ENCODE results near the gene KRT82. TPM values are rescaled to one million over a fixed set of nuclear protein-coding genes. Genes with fewer than 3 reads are reported as not detected.

Gene KRT82
- total and polyA plus RNA-seq, 2 of the 8 experiments (the other 6 are each of a cell fraction or from before 2014, with no cell fraction given): not detected

GRCh38 chr12:52394836-52395405 lies 11.2 kb downstream of the KRT82 start:
- no peak overlapping the region for H2AFZ ChIP-seq (ENCODE audit: low read length)
- H3K27me3 ChIP-seq (replicated peaks in 1 of 4; ENCODE audit: control insufficient read depth in 3 of 4, extremely low read depth in 1 of 4, insufficient read depth in 3 of 4, low read length in 3 of 4): peaks cover 0 to 4% (median 0%) of the 10 kb centered on the region in 4 experiments; a peak in 1 of 7 replicates
- H3K9ac ChIP-seq (replicated peaks in 1 of 4; ENCODE audit: extremely low read depth in 1 of 4, low read depth in 3 of 4, low read length in 3 of 4): no peak overlapping the region
- H3K18ac ChIP-seq (ENCODE audit: extremely low read depth, low read length): no peak overlapping the region
- no peaks in the 10 kb centered on the region for H3K79me1 ChIP-seq (ENCODE audit: low read depth, low read length)
- H3K56ac ChIP-seq (replicated peaks; ENCODE audit: insufficient read length, low read depth, low read length): no peak overlapping the region
- no peak overlapping the region for H3K23ac ChIP-seq (ENCODE audit: insufficient read length)
- H3K14ac ChIP-seq (ENCODE audit: insufficient read length): no peak overlapping the region
- H4K5ac ChIP-seq (ENCODE audit: insufficient read length, low read depth, low read length): no peak overlapping the region
- POLR2A ChIA-PET (ENCODE audit: partially characterized antibody): no interaction called here
- no peak overlapping the region for H2BK5ac ChIP-seq (ENCODE audit: low read depth, low read length)
- no peak overlapping the region for H3K4me3 ChIP-seq (ENCODE audit: extremely low read depth in 1 of 4, insufficient read depth in 2 of 4, low read depth in 3 of 4, low read length in 4 of 4)
- H2BK20ac ChIP-seq (ENCODE audit: low read length): no peak overlapping the region
- H3K27ac ChIP-seq (ENCODE audit: low read depth, low read length): no peak overlapping the region
- H4K8ac ChIP-seq (ENCODE audit: extremely low read depth, insufficient read depth, low read length): no peak overlapping the region; the same call in 1 of the 2 replicates
- H3K9me3 ChIP-seq (ENCODE audit: insufficient read depth in 2 of 2, low read depth in 1 of 2, low read length in 1 of 2): no peaks in the 10 kb centered on the region
- no peak overlapping the region for H2BK12ac ChIP-seq (ENCODE audit: low read depth, low read length)
- H3K4me1 ChIP-seq (replicated peaks in 1 of 4; ENCODE audit: control insufficient read depth in 3 of 4, insufficient read depth in 4 of 4, low read length in 3 of 4): peaks cover 0 to 6% (median 0%) of the 10 kb centered on the region in 4 experiments; a peak in 2 of 7 replicates
- 0 out of 2 replicates have a peak overlapping the region, but pooled peaks have one; percentile 61 for H2BK15ac ChIP-seq (ENCODE audit: low read length)
- CTCF ChIA-PET (ENCODE audit: partially characterized antibody): interaction anchor here (0.8 to 11.3 kb wide), 66 partner anchors 8 to 586 kb away, joined by 3 to 112 read pairs (median 8); partner anchors contain the start of genes KRT3, KRT5, KRT6A and KRT71
- H2AK5ac ChIP-seq (ENCODE audit: low read depth, low read length): 0 out of 2 replicates have a peak overlapping the region, but pooled peaks have one; percentile 39
- H3K4ac ChIP-seq (replicated peaks; ENCODE audit: insufficient read length, low read depth, low read length): no peak overlapping the region
- DNase-seq (ENCODE audit: low read depth in 1 of 2, low spot score in 2 of 2): no peak
- no peak for FAIRE-seq
- H3K36me3 ChIP-seq (ENCODE audit: control insufficient read depth in 2 of 4, insufficient read depth in 4 of 4, low read length in 3 of 4): no peaks in the 10 kb centered on the region
- peaks cover 3% of the 10 kb centered on the region; the same call in 1 of the 2 replicates for H3K23me2 ChIP-seq (ENCODE audit: low read depth, low read length)
- no peaks in the 10 kb centered on the region for H4K20me1 ChIP-seq (replicated peaks in 1 of 2; ENCODE audit: control insufficient read depth in 1 of 2, insufficient read depth in 2 of 2, low read length in 2 of 2)
- TF ChIP-seq NANOG (IDR thresholded peaks at IDR 0.05; ENCODE audit: insufficient read depth, low read depth, low read length, poor library complexity, severe bottlenecking) (no peak), TEAD4 (IDR thresholded peaks at IDR 0.05; ENCODE audit: low read depth, low read length) (no peak), CTCF (IDR thresholded peaks at IDR 0.05; ENCODE audit: control extremely low read depth in 1 of 3, insufficient read depth in 1 of 3, low read depth in 1 of 3, low read length in 3 of 3) (no peak), SIRT6 (IDR thresholded peaks at IDR 0.05; ENCODE audit: low read length) (no peak), CTBP2 (IDR thresholded peaks at IDR 0.05; ENCODE audit: borderline replicate concordance, insufficient read depth, insufficient read length, low read length) (no peak), TBP (IDR thresholded peaks at IDR 0.05; ENCODE audit: low read depth, low read length) (no peak), EP300 (IDR thresholded peaks at IDR 0.05; ENCODE audit: borderline replicate concordance in 1 of 2, low read depth in 2 of 2, low read length in 2 of 2) (no peak), SP2 (IDR thresholded peaks at IDR 0.05; ENCODE audit: low read length) (no peak), SP1 (IDR thresholded peaks at IDR 0.05; ENCODE audit: low read depth, low read length) (no peak)
- H3K4me2 ChIP-seq (ENCODE audit: insufficient read depth in 1 of 2, low read depth in 2 of 2, low read length in 2 of 2): no peak overlapping the region
- H4K91ac ChIP-seq (replicated peaks; ENCODE audit: insufficient read length, low read length): no peak overlapping the region
- WGBS, 2 experiments (ENCODE audit: extremely low coverage in 1 of 2, insufficient coverage in 1 of 2, insufficient read length in 1 of 2, insufficient replicate concordance in 2 of 2, low coverage in 1 of 2, low lambda C conversion rate in 2 of 2, missing lambda C conversion rate in 1 of 2): 84% methylated on average over 13 of the region's 13 CpGs; no CpG with 5 or more reads in 1 of the 2 experiments
- no peak overlapping the region for H2BK120ac ChIP-seq (replicated peaks; ENCODE audit: low read depth, low read length)
- no peaks in the 10 kb centered on the region for H3K79me2 ChIP-seq (ENCODE audit: control insufficient read depth in 1 of 2, insufficient read depth in 2 of 2, low read length in 2 of 2)
